Liver (tissue), 9 donors: Measurements from ENCODE around the gene ARHGAP10. TPM values are rescaled to one million over a fixed set of nuclear protein-coding genes. Genes with fewer than 3 reads are reported as not detected.
"Not testable (repeated sequence)": the region's sequence is repeated elsewhere in the genome, so short reads cannot be mapped to it uniquely, and the experiment has no call there.

ENCODE experiments used
- DNase-seq: peaks from one replicate; pipeline ENCODE4 v3.0.0-alpha.2; 2017; ENCODE audit warnings: low spot score
- H3K27ac ChIP-seq, 2 donors: one replicate each; pipeline ENCODE4 v1.7.0; 2013; ENCODE audit warnings: inconsistent platforms in 2 of 2, low read length in 2 of 2, control low read depth in 1 of 2, low read depth in 1 of 2, mild to moderate bottlenecking in 1 of 2
- H3K27me3 ChIP-seq, 4 donors: one replicate each; pipeline versions ENCODE4 v1.6.1 to v1.7.0; 2013; ENCODE audit warnings: low read length in 3 of 4, inconsistent platforms in 1 of 4, mild to moderate bottlenecking in 1 of 4, moderate library complexity in 1 of 4; ENCODE audit not compliant: control insufficient read depth in 4 of 4, insufficient read depth in 4 of 4
- H3K36me3 ChIP-seq, 4 donors: one replicate each; pipeline versions ENCODE4 v1.6.1 to v1.7.0; 2013; ENCODE audit warnings: low read length in 3 of 4, mild to moderate bottlenecking in 3 of 4, low read depth in 1 of 4, moderate library complexity in 1 of 4; ENCODE audit not compliant: control insufficient read depth in 4 of 4, insufficient read depth in 3 of 4
- H3K4me1 ChIP-seq, 4 donors: one replicate each; pipeline versions ENCODE4 v1.6.1 to v1.7.0; 2013; ENCODE audit warnings: low read length in 3 of 4, mild to moderate bottlenecking in 3 of 4, moderate library complexity in 1 of 4; ENCODE audit not compliant: control insufficient read depth in 4 of 4, insufficient read depth in 4 of 4
- H3K4me3 ChIP-seq, 3 donors: one replicate each; pipeline versions ENCODE4 v1.6.1 to v1.7.0; 2013; ENCODE audit warnings: low read length in 3 of 3, control low read depth in 1 of 3, low read depth in 1 of 3, mild to moderate bottlenecking in 1 of 3
- H3K9ac ChIP-seq, 2 donors: one replicate each; pipeline ENCODE4 v1.7.0; 2013; ENCODE audit warnings: low read length in 2 of 2, mild to moderate bottlenecking in 2 of 2, moderate library complexity in 2 of 2, control low read depth in 1 of 2, low read depth in 1 of 2
- H3K9me3 ChIP-seq, 4 donors: one replicate each; pipeline versions ENCODE4 v1.6.1 to v1.7.0; 2013; ENCODE audit warnings: low read length in 3 of 4; ENCODE audit not compliant: control insufficient read depth in 4 of 4
- ATF3 ChIP-seq: IDR thresholded peaks from 2 replicates; pipeline ENCODE4 v1.6.1; 2016; ENCODE audit warnings: antibody characterized with exemption
- CTCF ChIP-seq: fragments of 150-350 bp; IDR thresholded peaks from 2 replicates; pipeline ENCODE4 v1.5.1; 2017; ENCODE audit warnings: improper control_type of control experiment, low read depth, low read length; ENCODE audit not compliant: missing input control
- EGR1 ChIP-seq, 2 donors: IDR thresholded peaks; 2 replicates each; pipeline ENCODE4 v1.6.1; 2016 to 2018; ENCODE audit warnings: antibody characterized with exemption in 2 of 2, low read depth in 2 of 2
- FOXA1 ChIP-seq: IDR thresholded peaks from 2 replicates; pipeline ENCODE4 v1.6.1; 2016; ENCODE audit warnings: antibody characterized with exemption
- FOXA2 ChIP-seq: IDR thresholded peaks from 2 replicates; pipeline ENCODE4 v1.6.1; 2016; ENCODE audit warnings: antibody characterized with exemption
- JUND ChIP-seq, 2 donors: IDR thresholded peaks; 2 replicates each; pipeline ENCODE4 v1.6.1; 2016; ENCODE audit warnings: antibody characterized with exemption in 2 of 2
- MAX ChIP-seq: IDR thresholded peaks from 2 replicates; pipeline ENCODE4 v1.6.1; 2016; ENCODE audit warnings: antibody characterized with exemption
- NR2F2 ChIP-seq: IDR thresholded peaks from 2 replicates; pipeline ENCODE4 v1.6.1; 2016; ENCODE audit warnings: antibody characterized with exemption
- RXRA ChIP-seq, 2 donors: IDR thresholded peaks; 2 replicates each; pipeline ENCODE4 v1.6.1; 2017 to 2018; ENCODE audit warnings: antibody characterized with exemption in 2 of 2, mild to moderate bottlenecking in 1 of 2
- SP1 ChIP-seq: IDR thresholded peaks from 2 replicates; pipeline ENCODE4 v1.6.1; 2018; ENCODE audit warnings: antibody characterized with exemption, mild to moderate bottlenecking
- YY1 ChIP-seq: IDR thresholded peaks from 2 replicates; pipeline ENCODE4 v1.6.1; 2016; ENCODE audit warnings: antibody characterized with exemption, mild to moderate bottlenecking
- ZBTB33 ChIP-seq: IDR thresholded peaks from 2 replicates; pipeline ENCODE4 v1.6.1; 2016; ENCODE audit warnings: antibody characterized with exemption
- WGBS: extraction: QIAGEN DNeasy Blood & Tissue Kit; methylation state at CpG from one replicate; pipeline ENCODE4 v1.1.7; 2013; 5-methylcytosine and 5-hydroxymethylcytosine counted together
- polyA plus RNA-seq, 2 donors: library from polyadenylated mRNA; stranded (reverse) in 1 of 2; unstranded in 1 of 2; fragments of 200-250 nt in 1 of 2; fragments of >200 nt in 1 of 2; fragmentation: Nextera tagmentation in 1 of 2; extraction: Ambion mirVana in 1 of 2; gene quantifications; one replicate each; pipeline versions ENCODE4 v1.2.1 to v1.2.3, GENCODE V29; 2013 to 2015
- total RNA-seq, 2 donors: library from RNA; depleted of rRNA; stranded (reverse); fragments of >200 nt; gene quantifications; one replicate each; pipeline ENCODE4 v1.2.3, GENCODE V29; 2014
- donor health status: healthy.
- donor health status: healthy.
- donor health status: healthy.
- donor health status: healthy.
- donor health status: healthy.

Gene ARHGAP10
- total and polyA plus RNA-seq, 4 donors, result 1.5 to 13.0 (median 4.3) TPM

- DNase-seq, result no peak
- Histone ChIP-seq H3K9me3 (peaks cover 0 to 3% (median 0%) of the 10 kb centered on the region in 4 donors), H3K4me3 (no peak overlapping the region), H3K36me3 (no peaks in the 10 kb centered on the region), H3K9ac (no peak overlapping the region), H3K27ac (no peak overlapping the region), H3K4me1 (no peaks in the 10 kb centered on the region), H3K27me3 (no peaks in the 10 kb centered on the region)
- WGBS, result 92% methylated on average over 10 of the region's 10 CpGs
- TF ChIP-seq ZBTB33 (no peak), YY1 (no peak), MAX (no peak), SP1 (no peak), ATF3 (no peak), RXRA (IDR thresholded peaks at IDR 0.05) (no peak), NR2F2 (no peak)
Measured at GRCh38 chr4:147994491-147995385, 262.9 kb downstream of the ARHGAP10 start.

- no peak overlapping the region for H3K9ac ChIP-seq
- H3K4me3 ChIP-seq, result no peak overlapping the region
- H3K27me3 ChIP-seq, result no peaks in the 10 kb centered on the region
- no peaks in the 10 kb centered on the region for H3K4me1 ChIP-seq
- TF ChIP-seq YY1 (no peak), SP1 (no peak), RXRA (IDR thresholded peaks at IDR 0.05) (no peak), FOXA1 (no peak), FOXA2 (no peak), MAX (no peak), CTCF (no peak), ATF3 (no peak), JUND (IDR thresholded peaks at IDR 0.05) (no peak), EGR1 (IDR thresholded peaks at IDR 0.05; ENCODE audit: low read depth in 2 of 2) (no peak)
- 92% methylated on average over 3 of the region's 3 CpGs for WGBS
- peaks cover 0 to 3% (median 0%) of the 10 kb centered on the region in 4 donors for H3K9me3 ChIP-seq
- no peaks in the 10 kb centered on the region for H3K36me3 ChIP-seq
- H3K27ac ChIP-seq, result no peak overlapping the region
- no peak for DNase-seq
Measured at GRCh38 chr4:147996859-147997258, 265.0 kb downstream of the ARHGAP10 start.

- H3K4me1 ChIP-seq, H3K4me3 ChIP-seq, H3K27me3 ChIP-seq, H3K36me3 ChIP-seq, H3K9me3 ChIP-seq, H3K27ac ChIP-seq, H3K9ac ChIP-seq, DNase-seq: not testable (repeated sequence)
- WGBS, result 98% methylated on average over 1 of the region's 1 CpG
Measured at GRCh38 chr4:148000038-148000437, 268.1 kb downstream of the ARHGAP10 start.
